SHP77 treated with DMSO at 0.1 percent for 48 hours (cell line): ENCODE data around the gene TLCD3A.
"Not testable (repeated sequence)": the region's sequence is repeated elsewhere in the genome, so short reads cannot be mapped to it uniquely, and the experiment has no call there.

Experiments used
- DNase-seq: peaks from one replicate; lab custom pipeline; 2025; lab: John Stamatoyannopoulos, UW

The TLCD3A gene

GRCh38 chr17:749359-749758 lies 17.0 kb downstream of the TLCD3A start:
- not testable (repeated sequence) for DNase-seq

GRCh38 chr17:750431-751037 lies 18.1 kb downstream of the TLCD3A start:
- no peak for DNase-seq

GRCh38 chr17:751269-752001 lies 19.0 kb downstream of the TLCD3A start:
- no peak for DNase-seq

- DNase-seq: peak; percentile 86
Observed at GRCh38 chr17:752002-752619, 19.7 kb downstream of the TLCD3A start, which contains the start of gene GEMIN4. GEMIN4 (minus strand) TSS chr17:752264; CDS start chr17:752142, 122 bp downstream.

GRCh38 chr17:752620-753219 lies 20.3 kb downstream of the TLCD3A start:
- DNase-seq: no peak

GRCh38 chr17:753418-753817 lies 21.0 kb downstream of the TLCD3A start:
- no peak for DNase-seq

- DNase-seq: not testable (repeated sequence)
Observed at GRCh38 chr17:755319-755961, 23.0 kb downstream of the TLCD3A start.

GRCh38 chr17:756010-756567 lies 23.7 kb downstream of the TLCD3A start:
- DNase-seq: not testable (repeated sequence)

- DNase-seq: no peak
Observed at GRCh38 chr17:759964-760363, 27.6 kb downstream of the TLCD3A start.

- no peak for DNase-seq
Observed at GRCh38 chr17:760371-760770, 28.0 kb downstream of the TLCD3A start.

GRCh38 chr17:767076-767475 lies 34.7 kb downstream of the TLCD3A start:
- DNase-seq: no peak

- no peak for DNase-seq
Observed at GRCh38 chr17:773016-773415, 40.6 kb downstream of the TLCD3A start.

- no peak for DNase-seq
Observed at GRCh38 chr17:773467-774312, 41.3 kb downstream of the TLCD3A start.

- DNase-seq: no peak
Observed at GRCh38 chr17:774313-774584, 41.9 kb downstream of the TLCD3A start.

- DNase-seq: no peak
Observed at GRCh38 chr17:778096-778495, 45.7 kb downstream of the TLCD3A start.

GRCh38 chr17:781805-782731 lies 49.7 kb downstream of the TLCD3A start, which contains the start of the genes GLOD4 and MRM3:
GLOD4 (minus strand) TSS chr17:782280; CDS start chr17:782255, 25 bp downstream.
MRM3 (plus strand) TSS chr17:782353; CDS start chr17:782379, 26 bp downstream.
- DNase-seq: peak; percentile 72

- DNase-seq: no peak
Observed at GRCh38 chr17:784143-784542, 51.7 kb downstream of the TLCD3A start.

- not testable (repeated sequence) for DNase-seq
Observed at GRCh38 chr17:785901-786300, 53.5 kb downstream of the TLCD3A start.

- no peak for DNase-seq
Observed at GRCh38 chr17:787641-788221, 55.3 kb downstream of the TLCD3A start.

- no peak for DNase-seq
Observed at GRCh38 chr17:788551-788950, 56.2 kb downstream of the TLCD3A start.
